K562 (cell line): ENCODE results near the gene HPS3. TPM values are rescaled to one million over a fixed set of nuclear protein-coding genes. Genes with fewer than 3 reads are reported as not detected.

ENCODE experiments used
- ATAC-seq: fragments of 200-7000 bp; cut with Tn5 transposase; 3 replicates; pipeline ENCODE4 v1.9.1; 2020; ENCODE audit warnings: moderate library complexity
- BruUV-seq: library from RNA; stranded (reverse); fragments of 400-500 nt; replicated peaks from 2 replicates; lab custom pipeline; 2021; lab: Mats Ljungman, UMichigan
- CTCF ChIA-PET: fragments of 300-600 bp; formaldehyde crosslinking; extraction: SDS; loops from one replicate; lab custom pipeline; 2021; ENCODE audit warnings: low intra/inter-chr PET ratio; lab: Yijun Ruan, JAX
- POLR2A ChIA-PET: fragments of 300-600, 350-650 bp; sonication (Branson Sonifier 250); formaldehyde crosslinking; extraction: SDS; loops from one replicate; lab custom pipeline; 2021; ENCODE audit warnings: antibody characterized with exemption, inconsistent platforms; lab: Yijun Ruan, JAX
- DNase-seq, 4 experiments: peaks; one replicate each; pipeline versions ENCODE4 v3.0.0 to v3.0.0-alpha.2; 2011 to 2018; ENCODE audit warnings: low spot score in 3 of 4, mixed read lengths in 3 of 4; ENCODE audit errors: extremely low read depth in 1 of 4
- FAIRE-seq: peaks from 2 replicates; lab custom pipeline; 2011; peaks lifted over from hg19 to GRCh38; lab: Jason Lieb, UNC
- H2AFZ ChIP-seq: 2 replicates; pipeline ENCODE4 v1.6.0; 2011; ENCODE audit warnings: low read depth, low read length, control low read depth, inconsistent platforms
- H3K27ac ChIP-seq: fragments of 200-600 bp; 3 replicates; pipeline ENCODE4 v1.8.0; 2011; ENCODE audit warnings: low read depth, mild to moderate bottlenecking, control low read depth, inconsistent platforms, low read length, moderate library complexity, mixed read lengths; ENCODE audit errors: extremely low read depth
- H3K27me3 ChIP-seq, 2 experiments: fragments of 300-600 bp in 1 of 2; 2 replicates in 1 of 2; 3 replicates in 1 of 2; pipeline versions ENCODE4 v1.6.0 to v1.8.0; 2011; ENCODE audit warnings: inconsistent platforms in 2 of 2, low read length in 2 of 2, mild to moderate bottlenecking in 1 of 2, mixed read lengths in 1 of 2, moderate library complexity in 1 of 2; ENCODE audit not compliant: control insufficient read depth in 2 of 2, insufficient read depth in 2 of 2
- H3K36me3 ChIP-seq: fragments of 300-600 bp; 3 replicates; pipeline ENCODE4 v1.8.0; 2011; ENCODE audit warnings: mild to moderate bottlenecking, low read length, inconsistent platforms; ENCODE audit not compliant: control insufficient read depth, insufficient read depth
- H3K4me1 ChIP-seq, 2 experiments: fragments of 200-600 bp in 1 of 2; replicated peaks in 1 of 2; 2 replicates in 1 of 2; 3 replicates in 1 of 2; pipeline versions ENCODE4 v1.5.1 to v1.8.0; 2011; ENCODE audit warnings: inconsistent platforms in 2 of 2, low read length in 2 of 2, mild to moderate bottlenecking in 1 of 2, mixed read lengths in 1 of 2, moderate library complexity in 1 of 2; ENCODE audit not compliant: control insufficient read depth in 2 of 2, insufficient read depth in 2 of 2
- H3K4me2 ChIP-seq: 2 replicates; pipeline ENCODE4 v1.6.1; 2011; ENCODE audit warnings: low read length, control low read depth, inconsistent platforms, mixed read lengths; ENCODE audit not compliant: insufficient read depth
- H3K4me3 ChIP-seq: fragments of 200-600 bp; sonication (generic), shearing (Covaris generic); 2 replicates; pipeline ENCODE4 v1.5.1; 2016; ENCODE audit warnings: control low read depth, inconsistent platforms
- H3K79me2 ChIP-seq: fragments of 200-600 bp; 3 replicates; pipeline ENCODE4 v1.8.0; 2011; ENCODE audit warnings: low read length, inconsistent platforms; ENCODE audit not compliant: control insufficient read depth, insufficient read depth
- H3K9ac ChIP-seq, 2 experiments: 2 replicates each; pipeline versions ENCODE4 v1.6.0 to v1.6.1; 2011; ENCODE audit warnings: low read depth in 2 of 2, low read length in 2 of 2, control low read depth in 1 of 2, inconsistent platforms in 1 of 2, mild to moderate bottlenecking in 1 of 2, mixed read lengths in 1 of 2; ENCODE audit not compliant: insufficient read depth in 1 of 2
- H3K9me1 ChIP-seq: one replicate; pipeline ENCODE4 v1.6.0; 2011; ENCODE audit warnings: inconsistent platforms, mild to moderate bottlenecking, low read length, moderate library complexity; ENCODE audit not compliant: control insufficient read depth, insufficient read depth
- H3K9me3 ChIP-seq: replicated peaks from 2 replicates; pipeline ENCODE4 v1.5.1; 2011; ENCODE audit warnings: low read depth, low read length, inconsistent platforms; ENCODE audit not compliant: control insufficient read depth, insufficient read depth
- H4K20me1 ChIP-seq: replicated peaks from 2 replicates; pipeline ENCODE4 v1.6.1; 2011; ENCODE audit warnings: low read length, inconsistent platforms, mixed read lengths; ENCODE audit not compliant: control insufficient read depth, insufficient read depth
- ATF2 ChIP-seq: sonication (generic); formaldehyde crosslinking; IDR thresholded peaks from 2 replicates; pipeline ENCODE4 v1.8.1; 2022; ENCODE audit warnings: missing genetic modification reagents
- BCOR ChIP-seq: fragments of 450-650 bp; IDR thresholded peaks from 2 replicates; pipeline ENCODE4 v1.6.1; 2016
- FOXK2 ChIP-seq, 2 experiments: fragments of 450-650 bp; IDR thresholded peaks in 1 of 2; conservative IDR thresholded peaks in 1 of 2; 2 replicates each; pipeline ENCODE4 v1.6.1; 2016; ENCODE audit warnings: low read depth in 2 of 2, mild to moderate bottlenecking in 1 of 2
- MTA3 ChIP-seq: fragments of 450-650 bp; formaldehyde crosslinking; IDR thresholded peaks from 2 replicates; pipeline ENCODE4 v1.6.1; 2017; ENCODE audit warnings: mild to moderate bottlenecking, borderline replicate concordance
- NCOA2 ChIP-seq, 2 experiments: fragments of 450-650 bp; IDR thresholded peaks; 2 replicates each; pipeline ENCODE4 v1.6.1; 2018; ENCODE audit warnings: mild to moderate bottlenecking in 2 of 2, moderate library complexity in 1 of 2; ENCODE audit not compliant: partially characterized antibody in 2 of 2
- NCOA6 ChIP-seq: fragments of 450-650 bp; IDR thresholded peaks from 2 replicates; pipeline ENCODE4 v1.6.1; 2017; ENCODE audit warnings: mild to moderate bottlenecking
- WGBS: fragments of 100-300 bp; shearing (Covaris generic); methylation state at CpG from one replicate; pipeline ENCODE4 v1.1.6; 2016; ENCODE audit warnings: low coverage, mixed read lengths; ENCODE audit not compliant: insufficient coverage; ENCODE audit errors: missing lambda C conversion rate; 5-methylcytosine and 5-hydroxymethylcytosine counted together
- in situ Hi-C: fragments of 300-500 bp; cut with MboI; formaldehyde crosslinking; loops from 4 replicates; pipeline ENCODE4 v1.15.0; 2018; ENCODE audit warnings: inconsistent platforms, mixed read lengths
- intact Hi-C: fragments of 100-400 bp; cut with micrococcal nuclease; formaldehyde crosslinking; loops from 2 replicates; pipeline ENCODE4 v1.14.2; 2022
- polyA plus RNA-seq, 8 experiments: library from polyadenylated mRNA; depleted of rRNA in 4 of 8; stranded (reverse) in 5 of 8; unstranded in 3 of 8; fragments of >200 nt; fragmentation: Nextera tagmentation in 2 of 8; fragmentation: Illumina TruSeq in 1 of 8; extraction: Ambion mirVana in 2 of 8; extraction: Trizol in 1 of 8; gene quantifications; 2 replicates each; pipeline versions ENCODE4 v1.2.1 to v1.2.3, GENCODE V29; 2011 to 2014; ENCODE audit warnings: inconsistent platforms in 1 of 8, missing spikeins in 1 of 8
- total RNA-seq, 7 experiments: library from RNA; depleted of rRNA in 6 of 7; stranded (reverse); fragments of >200 nt in 6 of 7; fragmentation: Illumina TruSeq in 2 of 7; extraction: Trizol in 2 of 7; gene quantifications; 2 replicates each; pipeline versions ENCODE4 v1.2.1 to v1.2.3, GENCODE V29; 2011 to 2021; ENCODE audit warnings: low replicate concordance in 1 of 7
- TF ChIP-seq, protein P1 (sequence below): sonication (generic); formaldehyde crosslinking; IDR thresholded peaks from 2 replicates; pipeline ENCODE4 v1.8.1; 2023; ENCODE audit warnings: mild to moderate bottlenecking, missing genetic modification reagents

HPS3 gene
- total and polyA plus RNA-seq, 9 of the 15 experiments (the other 6 are each of a cell fraction or from before 2014, with no cell fraction given) = 1.2 to 11.3 (median 7.6) TPM

DNA sequence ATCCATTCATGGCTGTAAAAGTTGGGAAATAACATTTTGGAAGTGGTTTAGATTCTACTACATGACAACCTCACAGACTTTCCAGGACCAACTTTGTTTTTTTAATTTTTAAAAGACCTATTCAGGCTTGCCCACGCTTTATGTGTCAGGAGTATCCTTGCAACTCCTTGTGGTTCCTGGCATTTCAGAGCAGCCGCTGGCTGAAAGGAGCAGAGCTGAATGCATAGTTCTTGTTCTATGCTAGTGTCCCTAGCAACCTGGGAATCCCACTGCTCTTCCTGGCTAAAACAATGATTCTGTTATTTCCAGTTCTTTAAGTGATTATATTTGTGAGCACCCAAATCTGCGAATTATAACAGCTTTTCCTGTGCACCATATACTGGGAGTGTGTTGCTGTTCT, 57.3 kb downstream of the HPS3 start (continued):
- no peak for TF ChIP-seq FOXK2 (conservative IDR thresholded peaks at IDR 0.05 in 1 of 2, IDR thresholded peaks at IDR 0.05 in 1 of 2; ENCODE audit: low read depth in 2 of 2)
- no peak for TF ChIP-seq NCOA2 (IDR thresholded peaks at IDR 0.05; ENCODE audit: partially characterized antibody in 2 of 2)

- 5% methylated on average over 2 of the region's 2 CpGs for WGBS
- in situ Hi-C loops = no loop called here
- no peak for DNase-seq
- Histone ChIP-seq H3K79me2 (no peaks in the 10 kb centered on the region), H3K36me3 (no peaks in the 10 kb centered on the region), H2AFZ (no peak overlapping the region), H3K4me1 (no peaks in the 10 kb centered on the region), H3K27ac (no peak overlapping the region), H3K4me2 (no peak overlapping the region), H3K9me3 (no peaks in the 10 kb centered on the region), H4K20me1 (no peaks in the 10 kb centered on the region), H3K9me1 (no peaks in the 10 kb centered on the region), H3K9ac (no peak overlapping the region), H3K4me3 (no peak overlapping the region), H3K27me3 (peaks cover 4 to 5% of the 10 kb centered on the region in 2 experiments; a peak in 3 of 5 replicates)
- BruUV-seq = no TSS peak
- ATAC-seq = no peak
- CTCF ChIA-PET = no interaction called here
- intact Hi-C loops = loop anchor here (5.0 kb wide), 1 partner anchor 61 kb away; the partner anchor contains the start of gene HPS3
- POLR2A ChIA-PET = interaction anchor here (1.1 kb wide), 1 partner anchor 13 kb away, joined by 3 read pairs; no protein-coding TSS in a partner anchor
- FAIRE-seq = no peak
- TF ChIP-seq ATF2 (no peak), NCOA6 (no peak), BCOR (no peak), MTA3 (no peak)
- TF ChIP-seq, protein P1, sequence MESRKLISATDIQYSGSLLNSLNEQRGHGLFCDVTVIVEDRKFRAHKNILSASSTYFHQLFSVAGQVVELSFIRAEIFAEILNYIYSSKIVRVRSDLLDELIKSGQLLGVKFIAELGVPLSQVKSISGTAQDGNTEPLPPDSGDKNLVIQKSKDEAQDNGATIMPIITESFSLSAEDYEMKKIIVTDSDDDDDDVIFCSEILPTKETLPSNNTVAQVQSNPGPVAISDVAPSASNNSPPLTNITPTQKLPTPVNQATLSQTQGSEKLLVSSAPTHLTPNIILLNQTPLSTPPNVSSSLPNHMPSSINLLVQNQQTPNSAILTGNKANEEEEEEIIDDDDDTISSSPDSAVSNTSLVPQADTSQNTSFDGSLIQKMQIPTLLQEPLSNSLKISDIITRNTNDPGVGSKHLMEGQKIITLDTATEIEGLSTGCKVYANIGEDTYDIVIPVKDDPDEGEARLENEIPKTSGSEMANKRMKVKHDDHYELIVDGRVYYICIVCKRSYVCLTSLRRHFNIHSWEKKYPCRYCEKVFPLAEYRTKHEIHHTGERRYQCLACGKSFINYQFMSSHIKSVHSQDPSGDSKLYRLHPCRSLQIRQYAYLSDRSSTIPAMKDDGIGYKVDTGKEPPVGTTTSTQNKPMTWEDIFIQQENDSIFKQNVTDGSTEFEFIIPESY = no peak
Measured at GRCh38 chr3:149188494-149188893, 59.1 kb downstream of the HPS3 start.
